Hepatocyte (in vitro differentiated cells): ENCODE measurements around the gene TEKT5. TPM values are rescaled to one million over a fixed set of nuclear protein-coding genes. Genes with fewer than 3 reads are reported as not detected.

Experiments
- DNase-seq: peaks from one replicate; pipeline ENCODE4 v3.0.0-alpha.2; 2016; ENCODE audit warnings: low spot score
- H2AFZ ChIP-seq: fragments of 200-600 bp; sonication (generic); 2 replicates; pipeline ENCODE4 v1.6.0; 2016; ENCODE audit warnings: antibody characterized with exemption, mild to moderate bottlenecking
- H3K27ac ChIP-seq: fragments of 200-600 bp; sonication (generic); 2 replicates; pipeline ENCODE4 v1.5.1; 2016; ENCODE audit warnings: mild to moderate bottlenecking
- H3K27me3 ChIP-seq: fragments of 200-600 bp; sonication (generic); 2 replicates; pipeline ENCODE4 v1.6.1; 2016
- H3K36me3 ChIP-seq: fragments of 200-600 bp; sonication (generic); replicated peaks from 2 replicates; pipeline ENCODE4 v1.5.1; 2016; ENCODE audit warnings: low read depth; ENCODE audit not compliant: insufficient read depth
- H3K4me1 ChIP-seq: fragments of 200-600 bp; sonication (generic); 2 replicates; pipeline ENCODE4 v1.5.1; 2016; ENCODE audit warnings: mild to moderate bottlenecking, moderate library complexity; ENCODE audit not compliant: insufficient read depth
- H3K4me2 ChIP-seq: fragments of 200-600 bp; sonication (generic); 2 replicates; pipeline ENCODE4 v1.6.0; 2016
- H3K4me3 ChIP-seq: fragments of 200-600 bp; sonication (generic); 2 replicates; pipeline ENCODE4 v1.5.1; 2016; ENCODE audit warnings: mild to moderate bottlenecking
- H3K79me2 ChIP-seq: fragments of 200-600 bp; sonication (generic); 2 replicates; pipeline ENCODE4 v1.6.0; 2017; ENCODE audit warnings: mild to moderate bottlenecking
- H3K9me2 ChIP-seq: fragments of 200-600 bp; sonication (generic); replicated peaks from 2 replicates; pipeline ENCODE4 v1.6.0; 2017; ENCODE audit warnings: mild to moderate bottlenecking; ENCODE audit not compliant: insufficient read depth
- H3K9me3 ChIP-seq: fragments of 200-600 bp; sonication (generic); 2 replicates; pipeline ENCODE4 v1.5.1; 2016; ENCODE audit warnings: low read depth, mild to moderate bottlenecking
- H4K20me1 ChIP-seq: fragments of 200-600 bp; sonication (generic); 2 replicates; pipeline ENCODE4 v1.6.0; 2016; ENCODE audit warnings: mild to moderate bottlenecking; ENCODE audit not compliant: insufficient read depth, poor library complexity, severe bottlenecking
- EZH2 ChIP-seq: fragments of 200-600 bp; sonication (generic); IDR thresholded peaks from 2 replicates; pipeline ENCODE4 v1.6.1; 2016; ENCODE audit warnings: antibody characterized with exemption, mild to moderate bottlenecking, borderline replicate concordance
- EZH2phosphoT487 ChIP-seq: fragments of 200-600 bp; sonication (generic); IDR thresholded peaks from one replicate; pipeline ENCODE4 v1.6.1; 2018; ENCODE audit warnings: antibody characterized with exemption, mild to moderate bottlenecking, low read depth, moderate library complexity; ENCODE audit not compliant: unreplicated experiment, severe bottlenecking
- WGBS: methylation state at CpG from one replicate; pipeline ENCODE4 v1.1.6; 2016; ENCODE audit warnings: low lambda C conversion rate; ENCODE audit errors: missing lambda C conversion rate; 5-methylcytosine and 5-hydroxymethylcytosine counted together
- polyA plus RNA-seq: library from polyadenylated mRNA; unstranded; fragments of >200 nt; fragmentation: Nextera tagmentation; extraction: Ambion mirVana; gene quantifications from 2 replicates; pipeline ENCODE4 v1.2.1, GENCODE V29; 2016
- total RNA-seq: library from RNA; depleted of rRNA; stranded (reverse); fragments of >200 nt; gene quantifications from 2 replicates; pipeline ENCODE4 v1.2.3, GENCODE V29; 2014
- TF ChIP-seq, protein P1 (sequence below): fragments of 200-600 bp; sonication (generic); IDR thresholded peaks from 2 replicates; pipeline ENCODE4 v1.5.1; 2016; ENCODE audit warnings: antibody characterized with exemption, mild to moderate bottlenecking; ENCODE audit not compliant: poor library complexity

TEKT5 gene
- total and polyA plus RNA-seq, 2 experiments from 2014 or later, result not detected

DNA sequence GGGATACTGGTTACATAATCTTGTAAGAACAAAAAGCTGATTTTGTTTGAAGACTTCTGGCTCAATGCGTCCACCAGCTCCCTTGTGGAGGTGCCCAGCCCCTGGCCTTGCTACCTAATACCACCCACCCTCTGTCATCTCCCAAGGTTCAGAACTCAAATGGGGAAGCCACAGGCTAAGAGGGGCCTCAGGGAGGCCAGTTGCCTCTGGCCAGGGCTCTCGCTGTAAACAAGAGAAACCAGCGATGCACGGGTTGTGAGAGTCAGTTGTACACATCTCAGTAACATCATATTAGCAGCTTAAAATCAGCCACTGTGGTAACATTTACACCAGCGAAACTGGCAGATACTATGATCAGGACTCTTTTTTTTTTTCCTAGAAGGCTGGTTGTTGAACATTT, 6.0 kb downstream of the TEKT5 start:
- Histone ChIP-seq H4K20me1 (no peaks in the 10 kb centered on the region), H2AFZ (no peak overlapping the region), H3K9me3 (no peaks in the 10 kb centered on the region), H3K4me2 (no peak overlapping the region), H3K27me3 (no peaks in the 10 kb centered on the region), H3K4me3 (no peak overlapping the region), H3K36me3 (no peaks in the 10 kb centered on the region), H3K79me2 (no peaks in the 10 kb centered on the region), H3K4me1 (no peaks in the 10 kb centered on the region), H3K9me2 (no peaks in the 10 kb centered on the region), H3K27ac (no peak overlapping the region)
- TF ChIP-seq, protein P1, sequence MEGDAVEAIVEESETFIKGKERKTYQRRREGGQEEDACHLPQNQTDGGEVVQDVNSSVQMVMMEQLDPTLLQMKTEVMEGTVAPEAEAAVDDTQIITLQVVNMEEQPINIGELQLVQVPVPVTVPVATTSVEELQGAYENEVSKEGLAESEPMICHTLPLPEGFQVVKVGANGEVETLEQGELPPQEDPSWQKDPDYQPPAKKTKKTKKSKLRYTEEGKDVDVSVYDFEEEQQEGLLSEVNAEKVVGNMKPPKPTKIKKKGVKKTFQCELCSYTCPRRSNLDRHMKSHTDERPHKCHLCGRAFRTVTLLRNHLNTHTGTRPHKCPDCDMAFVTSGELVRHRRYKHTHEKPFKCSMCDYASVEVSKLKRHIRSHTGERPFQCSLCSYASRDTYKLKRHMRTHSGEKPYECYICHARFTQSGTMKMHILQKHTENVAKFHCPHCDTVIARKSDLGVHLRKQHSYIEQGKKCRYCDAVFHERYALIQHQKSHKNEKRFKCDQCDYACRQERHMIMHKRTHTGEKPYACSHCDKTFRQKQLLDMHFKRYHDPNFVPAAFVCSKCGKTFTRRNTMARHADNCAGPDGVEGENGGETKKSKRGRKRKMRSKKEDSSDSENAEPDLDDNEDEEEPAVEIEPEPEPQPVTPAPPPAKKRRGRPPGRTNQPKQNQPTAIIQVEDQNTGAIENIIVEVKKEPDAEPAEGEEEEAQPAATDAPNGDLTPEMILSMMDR, result no peak
- TF ChIP-seq EZH2phosphoT487, result no peak
- TF ChIP-seq EZH2, result no peak
- WGBS, result 83% methylated on average over 5 of the region's 5 CpGs
- DNase-seq, result no peak

DNA sequence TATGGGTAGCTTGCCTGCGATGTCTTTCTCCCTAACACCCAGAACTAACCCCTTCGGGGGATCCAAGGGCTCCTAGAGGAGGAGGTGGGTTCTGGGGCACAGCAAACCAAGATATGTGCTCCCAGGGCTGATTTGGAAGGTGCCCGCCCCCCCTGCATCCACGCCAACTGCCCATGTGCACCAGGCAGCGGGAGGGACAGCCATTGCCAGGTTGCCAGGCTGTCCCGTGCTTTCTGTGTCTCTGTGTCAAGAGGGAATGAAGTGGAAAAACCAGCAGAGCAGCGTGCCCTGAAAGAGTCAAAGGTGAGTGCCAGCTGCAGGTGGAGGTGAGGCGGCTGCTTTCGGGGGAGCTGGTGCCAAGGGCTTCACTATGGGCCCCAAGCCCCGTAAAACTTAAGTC, 6.4 kb downstream of the TEKT5 start:
- Histone ChIP-seq H4K20me1 (no peaks in the 10 kb centered on the region), H3K36me3 (no peaks in the 10 kb centered on the region), H3K27ac (no peak overlapping the region), H3K9me2 (no peaks in the 10 kb centered on the region), H2AFZ (no peak overlapping the region), H3K4me1 (no peaks in the 10 kb centered on the region), H3K79me2 (no peaks in the 10 kb centered on the region), H3K4me2 (no peak overlapping the region), H3K4me3 (no peak overlapping the region), H3K9me3 (no peaks in the 10 kb centered on the region), H3K27me3 (no peaks in the 10 kb centered on the region)
- no peak for DNase-seq
- TF ChIP-seq, protein P1, result no peak
- TF ChIP-seq EZH2 (no peak), EZH2phosphoT487 (no peak)
- 80% methylated on average over 10 of the region's 10 CpGs for WGBS

DNA sequence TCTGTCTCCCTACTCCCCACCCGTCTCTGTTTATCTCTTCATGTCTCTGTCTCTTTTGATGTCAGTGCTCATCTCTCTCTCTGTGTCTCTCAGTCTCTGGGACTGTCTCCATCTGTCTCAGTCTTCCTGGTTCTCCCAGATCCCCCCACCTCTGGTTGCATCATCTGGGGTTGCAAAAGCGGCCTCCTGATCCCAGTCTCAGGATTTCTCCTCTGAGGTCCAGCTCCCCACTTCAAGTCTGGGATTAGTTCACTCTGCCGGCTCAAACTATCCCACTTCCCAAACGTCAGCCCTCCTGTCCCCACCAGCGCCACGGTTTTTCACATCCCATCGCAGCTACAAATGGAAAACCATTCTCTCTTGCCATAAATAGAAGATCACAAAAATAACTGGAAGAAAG, 9.0 kb downstream of the TEKT5 start:
- Histone ChIP-seq H3K9me2 (no peaks in the 10 kb centered on the region), H3K27me3 (no peaks in the 10 kb centered on the region), H3K36me3 (no peaks in the 10 kb centered on the region), H2AFZ (no peak overlapping the region), H3K4me2 (no peak overlapping the region), H3K4me1 (no peaks in the 10 kb centered on the region), H3K79me2 (no peaks in the 10 kb centered on the region), H3K9me3 (no peaks in the 10 kb centered on the region), H4K20me1 (no peaks in the 10 kb centered on the region), H3K4me3 (no peak overlapping the region), H3K27ac (no peak overlapping the region)
- TF ChIP-seq, protein P1, result no peak
- no peak for TF ChIP-seq EZH2phosphoT487
- no peak for TF ChIP-seq EZH2
- WGBS, result 92% methylated on average over 7 of the region's 7 CpGs
- no peak for DNase-seq

DNA sequence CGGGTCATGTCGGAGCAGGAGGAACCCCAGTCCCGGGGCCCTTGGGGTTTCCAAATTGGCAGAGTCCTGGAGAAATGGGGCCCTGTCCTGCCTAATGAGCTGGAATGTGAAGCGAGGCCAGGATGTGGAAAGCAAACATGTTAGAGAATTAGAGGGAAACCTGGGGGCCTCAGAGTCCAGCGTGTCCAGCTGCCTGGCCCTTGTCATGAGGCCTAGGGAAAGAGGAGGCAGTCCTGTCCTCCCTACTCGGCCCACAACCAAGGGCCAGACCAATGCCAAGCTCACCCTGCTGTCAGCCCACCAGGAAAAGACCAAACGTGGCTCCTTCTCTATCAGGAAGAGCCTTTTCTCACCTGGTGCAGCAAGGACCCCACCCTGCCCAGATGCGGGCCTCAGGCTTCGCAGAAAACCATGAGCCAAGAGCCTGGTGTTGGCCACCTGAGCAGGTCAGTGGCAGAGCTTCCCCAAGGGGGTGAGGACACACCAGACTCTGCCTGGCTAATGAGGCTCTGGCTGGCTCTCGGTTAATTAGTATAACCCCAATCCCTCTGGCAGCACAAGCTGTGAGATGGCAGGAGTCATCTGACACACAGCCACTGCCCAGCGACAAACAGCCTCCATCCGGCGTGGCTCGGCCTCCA, 10.1 kb downstream of the TEKT5 start:
- H3K79me2 ChIP-seq, result no peaks in the 10 kb centered on the region
- no peaks in the 10 kb centered on the region for H3K36me3 ChIP-seq

More for the DNA sequence above, 10.1 kb downstream of the TEKT5 start:
- no peak overlapping the region for H3K4me3 ChIP-seq
- no peaks in the 10 kb centered on the region for H3K9me3 ChIP-seq
- no peaks in the 10 kb centered on the region for H3K4me1 ChIP-seq
- H3K27ac ChIP-seq, result no peak overlapping the region
- H3K27me3 ChIP-seq, result no peaks in the 10 kb centered on the region
- DNase-seq, result no peak
- no peaks in the 10 kb centered on the region for H3K9me2 ChIP-seq
- 87% methylated on average over 14 of the region's 14 CpGs for WGBS
- H4K20me1 ChIP-seq, result no peaks in the 10 kb centered on the region
- TF ChIP-seq, protein P1, result no peak
- TF ChIP-seq EZH2 (no peak), EZH2phosphoT487 (no peak)
- no peak overlapping the region for H2AFZ ChIP-seq
- no peak overlapping the region for H3K4me2 ChIP-seq
